CD14-positive monocyte (primary cell): ENCODE measurements around the gene PEAK1. TPM values are rescaled to one million over a fixed set of nuclear protein-coding genes. Genes with fewer than 3 reads are reported as not detected.

Source experiments
- DNase-seq, 3 donors: peaks; one replicate each; pipeline ENCODE4 v3.0.0-alpha.2; 2011 to 2022
- H2AFZ ChIP-seq: 2 replicates; pipeline ENCODE4 v1.6.0; 2012; ENCODE audit warnings: mild to moderate bottlenecking, low read depth, low read length, inconsistent platforms; ENCODE audit not compliant: insufficient read depth, poor library complexity, severe bottlenecking
- H3K27ac ChIP-seq, 2 donors: 1 replicate in 1 of 2; 2 replicates in 1 of 2; pipeline ENCODE4 v1.5.1; 2012 to 2013; ENCODE audit warnings: low read length in 2 of 2, control low read depth in 1 of 2, inconsistent platforms in 1 of 2, low read depth in 1 of 2, mild to moderate bottlenecking in 1 of 2
- H3K27me3 ChIP-seq, 2 donors: one replicate each; pipeline versions ENCODE4 v1.6.0 to v1.6.1; 2011 to 2013; ENCODE audit warnings: low read length in 2 of 2; ENCODE audit not compliant: control insufficient read depth in 2 of 2, insufficient read depth in 2 of 2
- H3K36me3 ChIP-seq, 2 donors: replicated peaks in 1 of 2; 1 replicate in 1 of 2; 2 replicates in 1 of 2; pipeline versions ENCODE4 v1.5.1 to v1.6.1; 2012 to 2013; ENCODE audit warnings: low read length in 2 of 2, control low read depth in 1 of 2, inconsistent platforms in 1 of 2, mild to moderate bottlenecking in 1 of 2; ENCODE audit not compliant: insufficient read depth in 2 of 2, control insufficient read depth in 1 of 2
- H3K4me1 ChIP-seq, 2 donors: 1 replicate in 1 of 2; 2 replicates in 1 of 2; pipeline versions ENCODE4 v1.5.1 to v1.6.1; 2012 to 2013; ENCODE audit warnings: low read length in 2 of 2, control low read depth in 1 of 2, inconsistent platforms in 1 of 2, mild to moderate bottlenecking in 1 of 2, moderate library complexity in 1 of 2; ENCODE audit not compliant: insufficient read depth in 2 of 2, control insufficient read depth in 1 of 2
- H3K4me2 ChIP-seq: replicated peaks from 2 replicates; pipeline ENCODE3; 2012; ENCODE audit warnings: low read length, moderate library complexity, mild to moderate bottlenecking; ENCODE audit not compliant: poor library complexity, severe bottlenecking; ENCODE audit errors: extremely low read depth
- H3K4me3 ChIP-seq, 3 experiments: fragments of 200-600 bp in 1 of 3; sonication (generic) in 1 of 3; replicated peaks in 1 of 3; 1 replicate in 2 of 3; 2 replicates in 1 of 3; pipeline ENCODE4 v1.5.1; 2011 to 2013; ENCODE audit warnings: low read length in 3 of 3, mild to moderate bottlenecking in 3 of 3, control low read depth in 2 of 3, low read depth in 2 of 3, inconsistent platforms in 1 of 3, moderate library complexity in 1 of 3
- H3K79me2 ChIP-seq: 2 replicates; pipeline ENCODE4 v1.6.0; 2012; ENCODE audit warnings: mild to moderate bottlenecking, control low read depth, inconsistent platforms, low read length, moderate library complexity; ENCODE audit not compliant: insufficient read depth
- H3K9ac ChIP-seq: 2 replicates; pipeline ENCODE4 v1.6.0; 2017; ENCODE audit warnings: low read length, mild to moderate bottlenecking; ENCODE audit not compliant: insufficient read depth, poor library complexity, severe bottlenecking
- H3K9me3 ChIP-seq, 2 donors: replicated peaks in 1 of 2; 1 replicate in 1 of 2; 2 replicates in 1 of 2; pipeline versions ENCODE4 v1.5.1 to v1.6.1; 2012 to 2013; ENCODE audit warnings: low read length in 2 of 2, control low read depth in 1 of 2; ENCODE audit not compliant: control insufficient read depth in 1 of 2, insufficient read depth in 1 of 2
- H4K20me1 ChIP-seq: 2 replicates; pipeline ENCODE4 v1.6.0; 2012; ENCODE audit warnings: mild to moderate bottlenecking, low read length, control low read depth, moderate library complexity; ENCODE audit not compliant: insufficient read depth
- H3K27ac Mint-ChIP-seq, 7 donors: one replicate each; pipeline ENCODE4 v1.8.0; 2020; ENCODE audit warnings: mild to moderate bottlenecking in 7 of 7, mixed read lengths in 7 of 7, moderate library complexity in 6 of 7, inconsistent platforms in 2 of 7
- H3K27me3 Mint-ChIP-seq, 3 donors: one replicate each; pipeline ENCODE4 v1.8.0; 2021 to 2022; ENCODE audit warnings: low read depth in 3 of 3, mild to moderate bottlenecking in 3 of 3, mixed read lengths in 3 of 3, moderate library complexity in 3 of 3, inconsistent platforms in 1 of 3
- H3K36me3 Mint-ChIP-seq, 2 donors: one replicate each; pipeline ENCODE4 v1.8.0; 2020; ENCODE audit warnings: mixed read lengths in 2 of 2, inconsistent platforms in 1 of 2, mild to moderate bottlenecking in 1 of 2
- H3K4me1 Mint-ChIP-seq: one replicate; pipeline ENCODE4 v1.8.0; 2020; ENCODE audit warnings: mild to moderate bottlenecking, mixed read lengths
- H3K4me3 Mint-ChIP-seq, 2 donors: one replicate each; pipeline ENCODE4 v1.8.0; 2020; ENCODE audit warnings: mild to moderate bottlenecking in 2 of 2, mixed read lengths in 2 of 2, moderate library complexity in 1 of 2
- H3K9me3 Mint-ChIP-seq, 7 donors: one replicate each; pipeline ENCODE4 v1.8.0; 2020 to 2022; ENCODE audit warnings: mixed read lengths in 7 of 7, mild to moderate bottlenecking in 6 of 7, moderate library complexity in 6 of 7, inconsistent platforms in 2 of 7
- WGBS: methylation state at CpG from one replicate; pipeline ENCODE4 v1.1.5; 2013; ENCODE audit warnings: missing lambda C conversion rate; ENCODE audit not compliant: insufficient coverage; 5-methylcytosine and 5-hydroxymethylcytosine counted together
- intact Hi-C, 2 donors: fragments of 100-400 bp; cut with micrococcal nuclease; formaldehyde crosslinking; loops; one replicate each; pipeline versions ENCODE4 v1.15.0 to v1.15.1; 2023
- polyA plus RNA-seq, 3 donors: library from polyadenylated mRNA; depleted of rRNA in 1 of 3; unstranded in 2 of 3; stranded (reverse) in 1 of 3; fragments of 300-500 nt in 2 of 3; fragments of >200 nt in 1 of 3; fragmentation: Illumina TruSeq in 2 of 3; gene quantifications; 1 replicate in 2 of 3; 2 replicates in 1 of 3; pipeline ENCODE4 v1.2.3, GENCODE V29; 2012 to 2021
- TF ChIP-seq, protein P1 (sequence below): fragments of 200-600 bp; IDR thresholded peaks from one replicate; pipeline ENCODE4 v1.8.0; 2022; ENCODE audit warnings: antibody characterized with exemption, mild to moderate bottlenecking

PEAK1 gene
- polyA plus RNA-seq, 3 donors = 0.85 to 8.7 (median 1.1) TPM

DNA sequence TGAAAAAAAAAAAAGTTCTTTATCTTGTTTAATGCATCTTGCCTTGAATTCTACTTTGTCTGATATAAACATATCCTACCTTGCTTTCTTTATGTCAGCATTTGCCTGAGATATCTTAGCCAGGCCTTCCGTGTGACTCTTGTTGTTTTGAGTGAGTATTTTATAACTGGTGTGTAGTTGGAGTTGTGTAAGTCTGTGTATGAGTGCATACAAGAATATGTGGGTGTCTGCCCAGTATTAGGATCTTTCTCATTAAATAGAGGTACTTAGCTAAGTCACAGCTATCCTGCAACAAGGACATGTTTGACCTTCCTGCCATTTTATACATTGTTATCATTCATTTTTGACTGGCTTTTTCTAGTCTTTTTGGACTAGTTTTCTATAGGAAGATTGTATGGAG lies 326.5 kb downstream of the PEAK1 start:
- TF ChIP-seq, protein P1, sequence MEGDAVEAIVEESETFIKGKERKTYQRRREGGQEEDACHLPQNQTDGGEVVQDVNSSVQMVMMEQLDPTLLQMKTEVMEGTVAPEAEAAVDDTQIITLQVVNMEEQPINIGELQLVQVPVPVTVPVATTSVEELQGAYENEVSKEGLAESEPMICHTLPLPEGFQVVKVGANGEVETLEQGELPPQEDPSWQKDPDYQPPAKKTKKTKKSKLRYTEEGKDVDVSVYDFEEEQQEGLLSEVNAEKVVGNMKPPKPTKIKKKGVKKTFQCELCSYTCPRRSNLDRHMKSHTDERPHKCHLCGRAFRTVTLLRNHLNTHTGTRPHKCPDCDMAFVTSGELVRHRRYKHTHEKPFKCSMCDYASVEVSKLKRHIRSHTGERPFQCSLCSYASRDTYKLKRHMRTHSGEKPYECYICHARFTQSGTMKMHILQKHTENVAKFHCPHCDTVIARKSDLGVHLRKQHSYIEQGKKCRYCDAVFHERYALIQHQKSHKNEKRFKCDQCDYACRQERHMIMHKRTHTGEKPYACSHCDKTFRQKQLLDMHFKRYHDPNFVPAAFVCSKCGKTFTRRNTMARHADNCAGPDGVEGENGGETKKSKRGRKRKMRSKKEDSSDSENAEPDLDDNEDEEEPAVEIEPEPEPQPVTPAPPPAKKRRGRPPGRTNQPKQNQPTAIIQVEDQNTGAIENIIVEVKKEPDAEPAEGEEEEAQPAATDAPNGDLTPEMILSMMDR = no peak
- WGBS = no CpG with 5 or more reads among the region's 1 CpG
- no peaks in the 10 kb centered on the region for H4K20me1 ChIP-seq

DNA sequence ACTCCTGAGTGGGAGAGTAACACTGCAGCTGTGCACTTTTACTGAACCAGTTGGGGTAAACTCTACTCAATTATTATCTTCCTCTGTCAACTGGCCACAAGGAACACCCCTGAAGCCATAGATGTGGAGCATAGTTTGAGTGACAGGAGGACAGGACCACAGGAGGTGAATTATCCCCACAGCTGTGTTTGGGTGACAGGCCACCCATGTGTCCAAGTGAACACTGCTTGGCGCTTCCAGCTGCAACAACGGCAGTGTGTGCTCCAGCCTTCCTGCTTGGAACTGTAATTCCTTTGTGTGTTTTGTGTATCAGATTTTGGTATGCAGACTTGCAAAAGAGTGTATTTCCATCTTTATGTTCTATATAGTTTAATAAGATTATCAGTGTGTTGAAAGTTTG lies 328.8 kb downstream of the PEAK1 start:
- H3K36me3 Mint-ChIP-seq = no peaks in the 10 kb centered on the region
- no peaks in the 10 kb centered on the region for H3K36me3 ChIP-seq
- no peaks in the 10 kb centered on the region for H3K4me1 Mint-ChIP-seq
- H3K27ac ChIP-seq = no peak overlapping the region
- H3K79me2 ChIP-seq = no peaks in the 10 kb centered on the region
- no peak overlapping the region for H2AFZ ChIP-seq
- H3K4me3 ChIP-seq = no peak overlapping the region
- H3K4me3 Mint-ChIP-seq = no peak overlapping the region
- WGBS = 100% methylated on average over 2 of the region's 2 CpGs
- H3K27me3 Mint-ChIP-seq = peaks cover 0 to 1% (median under 1%) of the 10 kb centered on the region in 3 donors
- TF ChIP-seq, protein P1 = no peak
- H3K9me3 Mint-ChIP-seq = no peaks in the 10 kb centered on the region
- no peak overlapping the region for H3K27ac Mint-ChIP-seq
- intact Hi-C loops = no loop called here
- H3K4me1 ChIP-seq = no peaks in the 10 kb centered on the region
- no peaks in the 10 kb centered on the region for H3K27me3 ChIP-seq
- DNase-seq = no peak
- no peaks in the 10 kb centered on the region for H4K20me1 ChIP-seq
- H3K9me3 ChIP-seq = no peaks in the 10 kb centered on the region
- no peak overlapping the region for H3K9ac ChIP-seq
- no peak overlapping the region for H3K4me2 ChIP-seq

More for the DNA sequence above, 326.5 kb downstream of the PEAK1 start:
- intact Hi-C loops = no loop called here
- Histone ChIP-seq H3K79me2 (no peaks in the 10 kb centered on the region), H2AFZ (no peak overlapping the region), H3K9ac (no peak overlapping the region), H3K4me2 (no peak overlapping the region), H3K4me3 (no peak overlapping the region), H3K27ac (no peak overlapping the region), H3K27me3 (no peaks in the 10 kb centered on the region), H3K4me1 (no peaks in the 10 kb centered on the region), H3K36me3 (no peaks in the 10 kb centered on the region), H3K9me3 (no peaks in the 10 kb centered on the region)
- no peaks in the 10 kb centered on the region for H3K9me3 Mint-ChIP-seq
- H3K4me1 Mint-ChIP-seq = peaks cover 3% of the 10 kb centered on the region
- DNase-seq = no peak
- peaks cover 1 to 2% (median 2%) of the 10 kb centered on the region in 3 donors for H3K27me3 Mint-ChIP-seq
- H3K36me3 Mint-ChIP-seq = no peaks in the 10 kb centered on the region
- no peak overlapping the region for H3K27ac Mint-ChIP-seq
- H3K4me3 Mint-ChIP-seq = no peak overlapping the region
